DND-41 (cell line): Measurements from ENCODE around the gene PI4KA.

Experiments used
- EZH2 ChIP-seq: IDR thresholded peaks from 3 replicates; pipeline ENCODE4 v1.6.1; 2012; ENCODE audit warnings: borderline replicate concordance, low read depth, mild to moderate bottlenecking, moderate library complexity, low read length, inconsistent platforms; ENCODE audit not compliant: severe bottlenecking
- TF ChIP-seq, protein P1 (sequence below): IDR thresholded peaks from 2 replicates; pipeline ENCODE4 v1.5.1; 2012; ENCODE audit warnings: borderline replicate concordance, low read length, moderate library complexity, mild to moderate bottlenecking; ENCODE audit not compliant: poor library complexity, severe bottlenecking; ENCODE audit errors: extremely low read depth

DNA sequence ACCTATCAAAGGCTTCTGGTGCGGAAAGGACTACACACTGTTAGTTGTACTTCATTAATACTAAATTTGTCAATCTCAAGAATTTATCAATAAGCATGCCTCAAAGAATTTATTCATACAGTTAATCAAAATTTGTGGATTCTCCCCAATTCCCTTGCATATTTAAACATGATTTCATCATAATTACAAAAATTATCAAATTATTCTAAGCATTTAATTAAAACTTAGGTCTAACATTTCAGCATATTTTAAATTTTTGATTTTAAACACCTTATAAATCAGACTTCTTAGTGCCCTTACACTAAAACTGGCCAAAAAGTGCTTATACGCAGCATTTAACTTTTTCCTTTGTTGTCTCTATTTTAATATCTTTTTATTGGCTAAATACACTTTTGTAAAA lies 98.5 kb downstream of the PI4KA start:
- TF ChIP-seq EZH2 = no peak
- TF ChIP-seq, protein P1, sequence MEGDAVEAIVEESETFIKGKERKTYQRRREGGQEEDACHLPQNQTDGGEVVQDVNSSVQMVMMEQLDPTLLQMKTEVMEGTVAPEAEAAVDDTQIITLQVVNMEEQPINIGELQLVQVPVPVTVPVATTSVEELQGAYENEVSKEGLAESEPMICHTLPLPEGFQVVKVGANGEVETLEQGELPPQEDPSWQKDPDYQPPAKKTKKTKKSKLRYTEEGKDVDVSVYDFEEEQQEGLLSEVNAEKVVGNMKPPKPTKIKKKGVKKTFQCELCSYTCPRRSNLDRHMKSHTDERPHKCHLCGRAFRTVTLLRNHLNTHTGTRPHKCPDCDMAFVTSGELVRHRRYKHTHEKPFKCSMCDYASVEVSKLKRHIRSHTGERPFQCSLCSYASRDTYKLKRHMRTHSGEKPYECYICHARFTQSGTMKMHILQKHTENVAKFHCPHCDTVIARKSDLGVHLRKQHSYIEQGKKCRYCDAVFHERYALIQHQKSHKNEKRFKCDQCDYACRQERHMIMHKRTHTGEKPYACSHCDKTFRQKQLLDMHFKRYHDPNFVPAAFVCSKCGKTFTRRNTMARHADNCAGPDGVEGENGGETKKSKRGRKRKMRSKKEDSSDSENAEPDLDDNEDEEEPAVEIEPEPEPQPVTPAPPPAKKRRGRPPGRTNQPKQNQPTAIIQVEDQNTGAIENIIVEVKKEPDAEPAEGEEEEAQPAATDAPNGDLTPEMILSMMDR = no peak
